KMS-11 (cell line): ENCODE measurements around the gene FASTK.

Experiments used
- H2AFZ ChIP-seq: fragments of 200-600 bp; sonication (generic); 2 replicates; pipeline ENCODE4 v1.6.1; 2016; ENCODE audit warnings: antibody characterized with exemption, mixed run types, low read depth
- H3K27ac ChIP-seq: fragments of 200-600 bp; sonication (generic); 2 replicates; pipeline ENCODE4 v1.6.1; 2016; ENCODE audit warnings: mild to moderate bottlenecking, mixed run types
- H3K27me3 ChIP-seq: fragments of 200-600 bp; sonication (generic); 2 replicates; pipeline ENCODE4 v1.6.1; 2017; ENCODE audit warnings: mild to moderate bottlenecking, low read depth, mixed run types, moderate library complexity; ENCODE audit not compliant: insufficient read depth
- H3K36me3 ChIP-seq: fragments of 200-600 bp; sonication (generic); 2 replicates; pipeline ENCODE4 v1.6.1; 2017; ENCODE audit warnings: mild to moderate bottlenecking, mixed run types; ENCODE audit not compliant: insufficient read depth
- H3K4me1 ChIP-seq: fragments of 200-600 bp; sonication (generic); 2 replicates; pipeline ENCODE4 v1.6.1; 2016; ENCODE audit warnings: mild to moderate bottlenecking, low read depth, mixed run types; ENCODE audit not compliant: poor library complexity, severe bottlenecking
- H3K4me2 ChIP-seq: fragments of 200-600 bp; sonication (generic); 2 replicates; pipeline ENCODE4 v1.7.0; 2016; ENCODE audit warnings: mild to moderate bottlenecking, mixed run types
- H3K4me3 ChIP-seq: fragments of 200-600 bp; sonication (generic); IDR thresholded peaks from 2 replicates; pipeline ENCODE4 v1.6.1; 2017; ENCODE audit warnings: low read depth, low read length, mixed read lengths; ENCODE audit not compliant: insufficient read depth
- H3K79me2 ChIP-seq: fragments of 200-600 bp; sonication (generic); 2 replicates; pipeline ENCODE4 v1.6.1; 2016; ENCODE audit warnings: low read depth, mixed run types; ENCODE audit not compliant: insufficient read depth
- H3K9ac ChIP-seq: fragments of 200-600 bp; sonication (generic); 2 replicates; pipeline ENCODE4 v1.6.1; 2016; ENCODE audit warnings: mild to moderate bottlenecking, mixed run types
- H4K20me1 ChIP-seq: fragments of 200-600 bp; sonication (generic); 2 replicates; pipeline ENCODE4 v1.6.1; 2016; ENCODE audit warnings: mild to moderate bottlenecking, mixed run types; ENCODE audit not compliant: insufficient read depth
- CTCF ChIP-seq: fragments of 200-600 bp; sonication (generic); conservative IDR thresholded peaks from 2 replicates; pipeline ENCODE4 v1.6.1; 2017; ENCODE audit warnings: low read depth, mild to moderate bottlenecking, antibody characterized with exemption, low read length, moderate library complexity, mixed read lengths

Gene FASTK

DNA sequence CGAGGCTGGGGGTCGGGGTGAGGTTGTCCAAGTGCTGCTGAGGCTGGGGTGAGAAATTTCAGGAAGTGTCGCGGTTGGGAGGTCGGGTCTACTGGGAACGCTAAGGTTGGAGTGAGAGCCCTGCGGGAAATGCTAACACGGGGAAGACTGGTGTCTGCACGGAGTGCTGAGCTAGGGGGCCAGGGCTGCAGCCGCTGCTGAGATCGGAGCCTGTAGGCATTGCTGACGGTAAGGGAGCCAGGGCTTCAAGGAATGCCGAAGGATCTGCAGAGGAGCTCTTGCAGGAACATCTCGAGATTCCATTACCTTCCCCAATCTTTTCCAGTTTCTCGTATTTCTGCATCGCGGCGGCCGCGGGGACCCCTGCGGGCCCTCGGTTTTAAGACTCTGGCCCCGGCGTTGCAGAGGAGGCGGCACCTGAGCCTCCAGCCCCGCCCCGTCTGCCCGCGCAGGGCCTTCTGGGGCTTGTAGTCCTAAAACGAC lies 23.1 kb downstream of the FASTK start, which contains the start of gene CDK5:
Gene CDK5, minus strand, starts transcription at position 392 of the 483 bp plus-strand sequence. Its CDS starts 49 bp downstream, at position 343.
- H2AFZ ChIP-seq, result peak within 1 kb of the TSS; percentile 74
- no peak for TF ChIP-seq CTCF
- H3K36me3 ChIP-seq, result no peaks in the 10 kb centered on the region
- no peak within 1 kb of the TSS for H3K4me3 ChIP-seq
- peak within 1 kb of the TSS; percentile 47 for H3K27ac ChIP-seq
- peak within 1 kb of the TSS; percentile 57 for H3K4me2 ChIP-seq
- no peaks in the 10 kb centered on the region for H4K20me1 ChIP-seq
- H3K4me1 ChIP-seq, result peaks cover 11% of the 10 kb centered on the region
- H3K27me3 ChIP-seq, result no peaks in the 10 kb centered on the region
- H3K79me2 ChIP-seq, result peaks cover 22% of the 10 kb centered on the region; the same call in 1 of the 2 replicates
- peak within 1 kb of the TSS; percentile 43; the same call in 1 of the 2 replicates for H3K9ac ChIP-seq

DNA sequence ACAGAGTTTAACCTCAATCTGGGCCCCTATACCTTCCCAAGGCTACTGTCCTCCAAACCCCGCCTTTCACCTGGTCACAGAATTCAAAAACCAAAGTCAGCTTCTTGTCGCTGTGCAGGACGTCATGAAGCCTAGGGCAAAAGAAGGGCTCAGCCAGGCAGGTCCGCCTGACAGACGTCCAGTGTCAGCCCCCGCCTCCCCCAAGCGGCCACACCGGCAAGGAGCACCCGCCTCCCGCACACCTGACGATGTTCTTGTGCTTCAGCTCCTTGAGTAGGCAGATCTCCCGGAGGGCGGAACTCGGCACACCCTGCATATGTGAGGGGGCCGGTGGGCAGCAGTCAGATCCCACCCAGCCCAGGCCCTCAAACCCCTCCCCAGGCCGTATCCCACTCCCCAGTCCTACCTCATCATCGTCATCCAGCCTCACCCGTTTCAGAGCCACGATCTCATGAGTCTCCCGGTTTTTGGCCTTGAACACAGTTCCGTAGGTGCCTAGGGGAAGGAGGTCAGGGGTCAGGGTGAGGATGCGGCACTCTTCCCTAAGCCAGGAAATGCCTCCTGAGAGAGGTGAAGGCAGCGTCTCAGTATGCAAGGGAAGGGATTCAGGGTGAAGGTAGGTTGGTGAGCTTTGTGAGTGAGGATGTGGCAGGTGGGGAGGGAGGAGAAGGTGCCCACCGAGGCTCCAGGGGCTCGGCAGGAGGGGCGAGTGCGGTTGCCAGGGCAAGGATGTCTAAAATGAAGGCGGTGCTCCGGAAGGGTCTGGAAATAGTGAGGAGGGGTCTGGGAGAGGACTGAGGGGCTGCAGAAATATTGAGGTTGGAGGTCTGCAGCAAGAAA lies 23.7 kb downstream of the FASTK start:
- Histone ChIP-seq H3K27ac (no peak overlapping the region), H3K4me3 (no peak overlapping the region), H3K4me2 (peak overlapping the region; percentile 57), H3K79me2 (peaks cover 18% of the 10 kb centered on the region; the same call in 1 of the 2 replicates), H3K4me1 (peaks cover 11% of the 10 kb centered on the region), H2AFZ (peak overlapping the region; percentile 74), H4K20me1 (no peaks in the 10 kb centered on the region), H3K9ac (peak overlapping the region; percentile 8; the same call in 1 of the 2 replicates), H3K36me3 (no peaks in the 10 kb centered on the region), H3K27me3 (no peaks in the 10 kb centered on the region)
- TF ChIP-seq CTCF, result no peak

DNA sequence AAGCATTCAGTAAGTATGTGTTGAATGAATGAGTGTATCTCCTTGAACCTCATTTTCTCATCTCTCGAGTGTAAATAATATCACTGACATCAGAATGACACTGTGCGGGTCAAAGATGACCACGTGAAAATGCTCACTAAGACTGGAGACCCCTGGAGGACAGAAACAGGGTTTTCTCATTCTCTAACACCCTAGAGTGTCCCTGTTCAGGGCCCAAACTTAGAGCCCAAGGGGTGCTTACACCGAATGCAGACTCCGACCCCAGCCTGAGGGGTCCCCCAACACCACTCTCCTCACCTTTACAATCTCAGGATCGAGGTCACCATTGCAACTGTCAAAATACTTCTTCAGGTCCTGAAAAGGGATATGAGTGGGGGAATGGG lies 24.3 kb downstream of the FASTK start:
- Histone ChIP-seq H3K27me3 (no peaks in the 10 kb centered on the region), H2AFZ (no peak overlapping the region), H3K4me3 (no peak overlapping the region), H3K27ac (no peak overlapping the region), H3K4me1 (peaks cover 11% of the 10 kb centered on the region), H3K9ac (no peak overlapping the region), H3K79me2 (peaks cover 12% of the 10 kb centered on the region; the same call in 1 of the 2 replicates), H4K20me1 (no peaks in the 10 kb centered on the region), H3K4me2 (no peak overlapping the region; the same call in 1 of the 2 replicates), H3K36me3 (no peaks in the 10 kb centered on the region)
- no peak for TF ChIP-seq CTCF

DNA sequence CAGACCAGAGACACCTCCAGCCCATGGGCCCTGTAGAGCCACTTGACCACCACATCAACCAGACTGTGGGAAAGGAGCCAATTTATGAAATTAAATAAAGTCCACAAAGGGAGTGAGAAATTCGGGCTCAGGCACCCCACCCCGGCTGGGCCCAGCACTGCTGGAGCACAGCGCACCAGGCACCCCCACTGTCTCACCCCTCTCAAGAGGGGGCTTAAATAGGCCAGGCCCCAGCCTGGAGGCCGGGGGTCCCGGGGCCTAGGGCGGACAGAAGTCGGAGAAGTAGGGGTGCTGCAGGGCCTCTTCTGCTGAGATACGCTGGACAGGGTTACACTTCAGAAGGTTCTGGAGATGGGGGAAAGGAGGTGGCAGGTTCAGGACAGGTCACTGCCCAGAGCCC lies 26.9 kb downstream of the FASTK start:
- no peak for TF ChIP-seq CTCF
- Histone ChIP-seq H3K9ac (no peak overlapping the region), H3K4me3 (no peak overlapping the region), H3K27ac (no peak overlapping the region), H3K4me2 (no peak overlapping the region), H2AFZ (no peak overlapping the region), H3K4me1 (peaks cover under 1% of the 10 kb centered on the region), H4K20me1 (no peaks in the 10 kb centered on the region), H3K79me2 (no peaks in the 10 kb centered on the region), H3K27me3 (peaks cover 13% of the 10 kb centered on the region; the same call in 1 of the 2 replicates), H3K36me3 (no peaks in the 10 kb centered on the region)
